Measurements from ENCODE around the gene TMEM200B.

TMEM200B gene

DNA sequence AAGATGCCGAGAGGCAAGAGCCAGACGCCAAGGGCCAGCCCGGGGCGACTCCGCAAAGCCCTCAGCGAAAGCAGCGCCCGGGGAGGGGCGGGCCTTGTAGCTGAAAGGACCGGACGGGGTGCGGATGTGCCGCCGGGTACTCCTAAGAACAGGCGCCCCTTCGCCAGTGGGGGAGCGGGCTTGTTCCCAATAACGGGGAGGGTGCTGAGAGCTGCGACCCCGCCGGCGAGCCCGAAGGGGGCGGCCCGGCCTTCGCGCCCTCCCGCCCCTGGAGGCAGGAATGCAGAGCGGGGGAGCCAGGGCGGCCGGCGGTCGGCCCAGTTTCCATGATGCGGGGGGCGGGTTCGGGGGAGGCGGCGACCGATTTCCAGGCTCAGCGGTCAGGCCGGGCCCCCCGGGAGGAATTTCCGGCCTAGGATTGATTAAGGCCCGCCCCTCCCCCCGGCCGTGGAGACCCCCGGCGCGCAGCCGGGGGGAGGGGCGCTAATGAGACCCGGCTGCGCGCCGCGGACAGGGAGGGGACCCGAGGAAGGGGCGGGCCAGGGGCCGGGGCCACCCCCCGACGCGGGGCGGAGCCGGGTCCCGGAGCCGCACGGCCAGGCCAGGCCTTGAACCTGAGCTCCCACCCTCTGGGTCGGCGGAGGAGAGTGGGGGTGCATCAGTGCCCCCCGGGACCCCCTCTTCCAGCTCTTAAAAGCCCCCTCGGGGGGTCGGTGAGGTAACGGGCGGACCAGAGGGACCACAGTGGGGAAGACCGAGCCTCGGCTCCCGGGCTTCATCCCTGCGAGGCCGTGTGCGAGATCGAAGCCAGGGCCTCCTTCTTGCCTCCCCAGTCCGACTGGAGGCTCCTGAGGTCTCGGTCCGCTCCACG is 898 bp upstream of the TMEM200B start:
- TF ChIP-seq CTCF (IDR thresholded peaks at IDR 0.05; ENCODE audit: poor library complexity, severe bottlenecking) = peak; percentile 64
- Histone ChIP-seq H3K27ac (ENCODE audit: poor library complexity, severe bottlenecking) (peak overlapping the region; percentile 37), H3K4me1 (ENCODE audit: insufficient read depth, poor library complexity, severe bottlenecking) (no peaks in the 10 kb centered on the region), H3K27me3 (ENCODE audit: insufficient read depth, poor library complexity, severe bottlenecking) (peaks cover 16% of the 10 kb centered on the region), H3K9me3 (ENCODE audit: severe bottlenecking) (no peaks in the 10 kb centered on the region), H3K4me3 (ENCODE audit: severe bottlenecking) (peak overlapping the region; percentile 51), H3K36me3 (ENCODE audit: low read depth) (peaks cover 3% of the 10 kb centered on the region; the same call in 1 of the 2 replicates)
- ATAC-seq (ENCODE audit: low read depth) (peak; percentile 52), DNase-seq (ENCODE audit: low spot score) (no peak)

GRCh38 chr1:29123053-29123886 is 433 bp downstream of the TMEM200B start:
- peak overlapping the region; percentile 51 for H3K4me3 ChIP-seq (ENCODE audit: severe bottlenecking)
- H3K4me1 ChIP-seq (ENCODE audit: insufficient read depth, poor library complexity, severe bottlenecking) = no peaks in the 10 kb centered on the region
- TF ChIP-seq CTCF (IDR thresholded peaks at IDR 0.05; ENCODE audit: poor library complexity, severe bottlenecking) = no peak
- peaks cover 3% of the 10 kb centered on the region; the same call in 1 of the 2 replicates for H3K36me3 ChIP-seq (ENCODE audit: low read depth)
- no peaks in the 10 kb centered on the region for H3K9me3 ChIP-seq (ENCODE audit: severe bottlenecking)
- H3K27ac ChIP-seq (ENCODE audit: poor library complexity, severe bottlenecking) = peak overlapping the region; percentile 37
- DNase-seq (ENCODE audit: low spot score) = no peak
- peaks cover 16% of the 10 kb centered on the region for H3K27me3 ChIP-seq (ENCODE audit: insufficient read depth, poor library complexity, severe bottlenecking)
- peak; percentile 8; the same call in 1 of the 3 replicates for ATAC-seq (ENCODE audit: low read depth)

DNA sequence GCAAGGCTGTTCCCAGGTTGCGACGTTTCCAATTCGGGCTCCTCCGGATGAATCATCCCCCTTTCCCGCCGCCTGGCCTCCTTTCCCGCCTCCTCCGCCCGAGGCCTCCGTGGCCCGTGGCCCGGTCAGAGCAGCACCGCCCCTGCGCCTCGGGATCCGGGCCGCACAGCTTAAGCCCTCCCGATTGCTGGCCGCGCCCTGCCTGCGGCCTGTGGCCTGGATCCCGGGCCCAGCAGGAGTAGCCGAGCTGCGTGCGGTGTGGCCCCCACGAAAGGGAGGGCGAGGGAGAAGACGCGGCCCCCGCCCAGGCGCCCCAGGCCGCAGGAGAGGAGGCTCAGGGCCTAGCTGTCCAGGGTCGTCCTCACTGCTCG is 1.0 kb downstream of the TMEM200B start:
- no peaks in the 10 kb centered on the region for H3K4me1 ChIP-seq (ENCODE audit: insufficient read depth, poor library complexity, severe bottlenecking)
- no peak for TF ChIP-seq CTCF (IDR thresholded peaks at IDR 0.05; ENCODE audit: poor library complexity, severe bottlenecking)
- H3K4me3 ChIP-seq (ENCODE audit: severe bottlenecking) = peak overlapping the region; percentile 51
- H3K36me3 ChIP-seq (ENCODE audit: low read depth) = peaks cover 3% of the 10 kb centered on the region; the same call in 1 of the 2 replicates
- H3K27me3 ChIP-seq (ENCODE audit: insufficient read depth, poor library complexity, severe bottlenecking) = peaks cover 16% of the 10 kb centered on the region
- no peaks in the 10 kb centered on the region for H3K9me3 ChIP-seq (ENCODE audit: severe bottlenecking)
- ATAC-seq (ENCODE audit: low read depth) (peak; percentile 41), DNase-seq (ENCODE audit: low spot score) (no peak)
- H3K27ac ChIP-seq (ENCODE audit: poor library complexity, severe bottlenecking) = peak overlapping the region; percentile 37

- no peak for TF ChIP-seq CTCF (IDR thresholded peaks at IDR 0.05; ENCODE audit: poor library complexity, severe bottlenecking)
- Histone ChIP-seq H3K9me3 (ENCODE audit: severe bottlenecking) (no peaks in the 10 kb centered on the region), H3K27ac (ENCODE audit: poor library complexity, severe bottlenecking) (peak overlapping the region; percentile 37), H3K4me3 (ENCODE audit: severe bottlenecking) (peak overlapping the region; percentile 51), H3K4me1 (ENCODE audit: insufficient read depth, poor library complexity, severe bottlenecking) (no peaks in the 10 kb centered on the region), H3K27me3 (ENCODE audit: insufficient read depth, poor library complexity, severe bottlenecking) (peaks cover 16% of the 10 kb centered on the region), H3K36me3 (ENCODE audit: low read depth) (peaks cover 3% of the 10 kb centered on the region; the same call in 1 of the 2 replicates)
- ATAC-seq (ENCODE audit: low read depth) = peak; percentile 18
- no peak for DNase-seq (ENCODE audit: low spot score)
These were observed 1.6 kb downstream of the TMEM200B start for GRCh38 chr1:29121936-29122681.
